HG03460 (cell line): ENCODE data around the gene ARMC9.
A peak's percentile ranks its signal among the peaks of the same experiment; 100 is the strongest.
"Not testable (repeated sequence)": the region's sequence is repeated elsewhere in the genome, so short reads cannot be mapped to it uniquely, and the experiment has no call there.

Experiments
- ATAC-seq: cut with Tn5 transposase; IDR thresholded peaks from one replicate; pipeline ENCODE4 v1.9.1; 2021; ENCODE audit not compliant: unreplicated experiment

Gene ARMC9

GRCh38 chr2:231359441-231359840 lies 161.0 kb downstream of the ARMC9 start:
- no peak for ATAC-seq

GRCh38 chr2:231359948-231360347 lies 161.5 kb downstream of the ARMC9 start:
- ATAC-seq: no peak

- no peak for ATAC-seq
Measured at GRCh38 chr2:231360401-231360800, 162.0 kb downstream of the ARMC9 start.

- ATAC-seq: no peak
Measured at GRCh38 chr2:231360881-231361371, 162.5 kb downstream of the ARMC9 start.

- peak; percentile 89 for ATAC-seq
Measured at GRCh38 chr2:231361701-231362554, 163.5 kb downstream of the ARMC9 start.

- peak; percentile 4 for ATAC-seq
Measured at GRCh38 chr2:231362555-231363184, 164.2 kb downstream of the ARMC9 start.

- ATAC-seq: no peak
Measured at GRCh38 chr2:231364061-231364460, 165.6 kb downstream of the ARMC9 start.

GRCh38 chr2:231364961-231365810 lies 166.8 kb downstream of the ARMC9 start:
- no peak for ATAC-seq

- no peak for ATAC-seq
Measured at GRCh38 chr2:231367178-231367577, 168.7 kb downstream of the ARMC9 start.

GRCh38 chr2:231369580-231370428 lies 171.4 kb downstream of the ARMC9 start:
- ATAC-seq: no peak

GRCh38 chr2:231370429-231370748 lies 172.0 kb downstream of the ARMC9 start:
- no peak for ATAC-seq

- no peak for ATAC-seq
Measured at GRCh38 chr2:231370749-231371429, 172.5 kb downstream of the ARMC9 start.

- no peak for ATAC-seq
Measured at GRCh38 chr2:231371430-231372054, 173.1 kb downstream of the ARMC9 start.

- ATAC-seq: no peak
Measured at GRCh38 chr2:231372326-231372725, 173.9 kb downstream of the ARMC9 start.

GRCh38 chr2:231373184-231373583 lies 174.8 kb downstream of the ARMC9 start:
- no peak for ATAC-seq

GRCh38 chr2:231373786-231374349 lies 175.4 kb downstream of the ARMC9 start:
- no peak for ATAC-seq

- no peak for ATAC-seq
Measured at GRCh38 chr2:231374771-231375170, 176.3 kb downstream of the ARMC9 start.

GRCh38 chr2:231375994-231376615 lies 177.7 kb downstream of the ARMC9 start:
- not testable (repeated sequence) for ATAC-seq

- ATAC-seq: no peak
Measured at GRCh38 chr2:231376857-231377256, 178.4 kb downstream of the ARMC9 start.
